ENCODE results near the gene CCSER2. TPM values are rescaled to one million over a fixed set of nuclear protein-coding genes. Genes with fewer than 3 reads are reported as not detected.

The CCSER2 gene
- polyA plus RNA-seq, 1 donor (not counting 4 experiments of a cell fraction or from before 2014, with no cell fraction given), result 26.7 TPM

DNA sequence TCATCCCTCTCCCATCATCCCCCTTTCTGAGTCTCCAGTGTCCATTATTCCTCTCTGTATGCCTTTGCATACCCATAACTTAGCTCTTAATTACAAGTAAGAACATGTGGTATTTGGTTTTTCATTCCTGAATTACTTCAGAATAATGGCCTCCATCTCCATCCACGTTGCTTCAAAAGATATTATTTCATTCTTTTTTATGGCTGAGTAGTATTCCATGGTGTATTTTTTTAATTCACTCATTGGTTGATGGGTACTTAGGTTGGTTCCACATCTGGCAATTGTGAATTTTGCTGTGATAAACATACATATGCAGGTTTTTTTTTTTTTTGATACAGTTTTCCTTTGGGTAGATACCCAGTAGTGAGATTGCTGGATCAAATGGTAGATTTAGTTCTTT is 40.4 kb downstream of the CCSER2 start:
- Histone ChIP-seq H3K27ac (ENCODE audit: control insufficient read depth, insufficient read depth, low read length) (no peak overlapping the region), H3K9ac (ENCODE audit: control insufficient read depth, extremely low read depth, insufficient read depth, low read length) (no peak overlapping the region), H3K4me2 (ENCODE audit: control insufficient read depth, extremely low read depth, insufficient read depth, low read depth, low read length) (no peak overlapping the region), H4K20me1 (ENCODE audit: control insufficient read depth, extremely low read depth, insufficient read depth, low read length) (no peaks in the 10 kb centered on the region), H3K9me1 (ENCODE audit: control insufficient read depth, extremely low read depth, insufficient read depth, low read length) (peaks cover under 1% of the 10 kb centered on the region), H3K79me2 (ENCODE audit: control insufficient read depth, insufficient read depth, low read length) (peaks cover 49% of the 10 kb centered on the region), H3K4me1 (ENCODE audit: control insufficient read depth, extremely low read depth, insufficient read depth, low read length) (no peaks in the 10 kb centered on the region), H2AFZ (ENCODE audit: control insufficient read depth, low read length) (no peak overlapping the region), H3K4me3 (ENCODE audit: control insufficient read depth in 2 of 3, extremely low read depth in 1 of 3, insufficient read depth in 2 of 3, low read depth in 1 of 3, low read length in 3 of 3) (no peak overlapping the region), H3K36me3 (ENCODE audit: control insufficient read depth in 2 of 2, extremely low read depth in 1 of 2, insufficient read depth in 2 of 2, low read length in 2 of 2) (peaks cover 4 to 7% of the 10 kb centered on the region in 2 experiments), H3K9me3 (ENCODE audit: control insufficient read depth, low read depth, low read length) (no peaks in the 10 kb centered on the region), H3K27me3 (ENCODE audit: control insufficient read depth, extremely low read depth, insufficient read depth, low read length) (no peaks in the 10 kb centered on the region)
- DNase-seq (ENCODE audit: low read depth, low spot score), result no peak
- dilution Hi-C loops (cut with MboI; ENCODE audit: extremely low pct_ligation_motif_present, low sequenced_read_pairs), result no loop called here
- no peak for TF ChIP-seq EZH2 (IDR thresholded peaks at IDR 0.05; ENCODE audit: low read length)
- TF ChIP-seq, protein P1, sequence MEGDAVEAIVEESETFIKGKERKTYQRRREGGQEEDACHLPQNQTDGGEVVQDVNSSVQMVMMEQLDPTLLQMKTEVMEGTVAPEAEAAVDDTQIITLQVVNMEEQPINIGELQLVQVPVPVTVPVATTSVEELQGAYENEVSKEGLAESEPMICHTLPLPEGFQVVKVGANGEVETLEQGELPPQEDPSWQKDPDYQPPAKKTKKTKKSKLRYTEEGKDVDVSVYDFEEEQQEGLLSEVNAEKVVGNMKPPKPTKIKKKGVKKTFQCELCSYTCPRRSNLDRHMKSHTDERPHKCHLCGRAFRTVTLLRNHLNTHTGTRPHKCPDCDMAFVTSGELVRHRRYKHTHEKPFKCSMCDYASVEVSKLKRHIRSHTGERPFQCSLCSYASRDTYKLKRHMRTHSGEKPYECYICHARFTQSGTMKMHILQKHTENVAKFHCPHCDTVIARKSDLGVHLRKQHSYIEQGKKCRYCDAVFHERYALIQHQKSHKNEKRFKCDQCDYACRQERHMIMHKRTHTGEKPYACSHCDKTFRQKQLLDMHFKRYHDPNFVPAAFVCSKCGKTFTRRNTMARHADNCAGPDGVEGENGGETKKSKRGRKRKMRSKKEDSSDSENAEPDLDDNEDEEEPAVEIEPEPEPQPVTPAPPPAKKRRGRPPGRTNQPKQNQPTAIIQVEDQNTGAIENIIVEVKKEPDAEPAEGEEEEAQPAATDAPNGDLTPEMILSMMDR (optimal IDR thresholded peaks at IDR 0.05 in 1 of 3, IDR thresholded peaks at IDR 0.05 in 1 of 3, conservative IDR thresholded peaks at IDR 0.05 in 1 of 3; ENCODE audit: extremely low read depth in 1 of 3, insufficient read depth in 2 of 3, low read length in 3 of 3), result no peak
- FAIRE-seq, result no peak

DNA sequence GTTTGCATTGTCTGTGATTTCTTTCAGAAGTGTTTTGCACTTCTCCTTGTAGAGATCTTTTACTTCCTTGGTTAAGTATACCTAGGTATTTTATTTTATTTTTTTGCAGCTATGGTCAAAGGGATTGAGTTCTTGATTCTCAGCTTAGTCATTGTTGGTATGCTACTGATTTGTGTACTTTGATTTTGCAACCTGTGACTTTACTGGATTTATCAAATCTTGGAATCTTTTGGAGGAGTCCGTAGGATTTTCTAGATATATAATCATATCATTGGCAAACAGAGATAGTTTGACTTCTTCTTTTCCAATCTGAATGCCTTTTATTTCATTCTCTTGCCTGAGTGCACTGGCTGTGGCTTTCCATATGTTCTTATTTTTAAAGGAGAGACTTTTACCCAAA is 41.9 kb downstream of the CCSER2 start:
- H3K4me3 ChIP-seq (ENCODE audit: control insufficient read depth in 2 of 3, extremely low read depth in 1 of 3, insufficient read depth in 2 of 3, low read depth in 1 of 3, low read length in 3 of 3), result no peak overlapping the region
- DNase-seq (ENCODE audit: low read depth, low spot score), result no peak
- no peak overlapping the region for H2AFZ ChIP-seq (ENCODE audit: control insufficient read depth, low read length)
- peaks cover 2% of the 10 kb centered on the region for H3K9me1 ChIP-seq (ENCODE audit: control insufficient read depth, extremely low read depth, insufficient read depth, low read length)
- no peak overlapping the region for H3K27ac ChIP-seq (ENCODE audit: control insufficient read depth, insufficient read depth, low read length)
- H3K9me3 ChIP-seq (ENCODE audit: control insufficient read depth, low read depth, low read length), result no peaks in the 10 kb centered on the region
- H3K79me2 ChIP-seq (ENCODE audit: control insufficient read depth, insufficient read depth, low read length), result peaks cover 43% of the 10 kb centered on the region
- H3K4me2 ChIP-seq (ENCODE audit: control insufficient read depth, extremely low read depth, insufficient read depth, low read depth, low read length), result no peak overlapping the region
- peaks cover 7 to 13% of the 10 kb centered on the region in 2 experiments for H3K36me3 ChIP-seq (ENCODE audit: control insufficient read depth in 2 of 2, extremely low read depth in 1 of 2, insufficient read depth in 2 of 2, low read length in 2 of 2)
- TF ChIP-seq, protein P1 (optimal IDR thresholded peaks at IDR 0.05 in 1 of 3, IDR thresholded peaks at IDR 0.05 in 1 of 3, conservative IDR thresholded peaks at IDR 0.05 in 1 of 3; ENCODE audit: extremely low read depth in 1 of 3, insufficient read depth in 2 of 3, low read length in 3 of 3), result no peak
- no peak for TF ChIP-seq EZH2 (IDR thresholded peaks at IDR 0.05; ENCODE audit: low read length)
- H3K27me3 ChIP-seq (ENCODE audit: control insufficient read depth, extremely low read depth, insufficient read depth, low read length), result no peaks in the 10 kb centered on the region
- H4K20me1 ChIP-seq (ENCODE audit: control insufficient read depth, extremely low read depth, insufficient read depth, low read length), result no peaks in the 10 kb centered on the region
- H3K4me1 ChIP-seq (ENCODE audit: control insufficient read depth, extremely low read depth, insufficient read depth, low read length), result no peaks in the 10 kb centered on the region
- no peak overlapping the region for H3K9ac ChIP-seq (ENCODE audit: control insufficient read depth, extremely low read depth, insufficient read depth, low read length)
- no peak for FAIRE-seq
- dilution Hi-C loops (cut with MboI; ENCODE audit: extremely low pct_ligation_motif_present, low sequenced_read_pairs), result no loop called here
